Non-pigmented ciliary epithelial cell (primary cell): ENCODE measurements around the gene EMD.

Experiments
- DNase-seq: peaks from one replicate; pipeline ENCODE4 v3.0.0-alpha.2; 2010; ENCODE audit warnings: low read depth

EMD gene

DNA sequence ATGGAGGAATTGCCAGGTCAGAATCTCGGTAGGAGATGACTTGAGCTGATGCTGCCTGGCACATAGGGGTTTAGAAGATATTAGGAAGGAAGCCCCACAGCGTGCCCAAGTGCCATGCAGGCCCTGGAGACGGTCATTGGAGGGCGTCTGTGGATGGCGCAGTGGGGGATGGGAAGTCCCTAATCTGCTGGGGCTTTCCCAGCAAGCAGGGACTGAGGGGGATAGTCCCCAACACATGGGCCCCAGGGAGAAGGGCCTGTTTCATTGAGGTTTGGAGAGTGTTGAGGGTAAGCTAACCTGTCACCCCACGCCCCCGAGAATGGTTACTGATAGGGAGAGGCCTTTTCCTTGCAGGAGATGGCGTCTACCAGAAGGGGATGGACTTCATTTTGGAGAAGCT is 40.1 kb downstream of the EMD start:
- DNase-seq, result no peak

DNA sequence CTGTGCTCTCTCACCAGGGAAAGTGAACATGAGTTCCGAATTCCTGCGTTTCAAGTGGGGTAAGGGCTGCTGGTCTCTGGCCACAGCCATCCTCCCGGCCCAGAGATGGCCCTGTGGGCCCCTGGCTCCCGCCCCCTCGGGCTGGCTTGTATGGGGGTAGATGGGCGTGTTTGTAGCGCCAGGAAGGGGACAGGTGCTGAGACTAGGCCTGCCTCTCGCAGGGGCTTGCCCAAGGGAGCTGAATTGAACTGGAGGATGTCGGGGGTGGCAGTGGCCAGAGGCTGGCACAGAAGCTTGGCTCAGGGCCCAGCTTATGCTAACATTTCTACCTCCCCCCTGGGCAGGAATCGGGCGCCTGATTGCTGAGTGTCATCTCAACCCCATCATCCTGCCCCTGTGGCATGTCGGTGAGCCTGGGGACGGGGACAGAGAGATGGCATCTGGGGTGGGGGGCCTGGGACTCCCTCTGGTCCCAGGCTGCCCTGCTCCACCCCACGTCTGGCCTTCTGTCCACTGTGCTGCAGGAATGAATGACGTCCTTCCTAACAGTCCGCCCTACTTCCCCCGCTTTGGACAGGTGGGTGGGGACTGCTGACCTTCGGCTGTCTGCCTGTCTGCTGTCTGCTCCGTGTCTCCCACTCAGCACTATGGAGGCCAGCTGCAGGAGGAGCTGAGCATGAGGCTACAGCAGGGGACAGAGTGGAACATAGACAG is 40.8 kb downstream of the EMD start:
- no peak for DNase-seq

DNA sequence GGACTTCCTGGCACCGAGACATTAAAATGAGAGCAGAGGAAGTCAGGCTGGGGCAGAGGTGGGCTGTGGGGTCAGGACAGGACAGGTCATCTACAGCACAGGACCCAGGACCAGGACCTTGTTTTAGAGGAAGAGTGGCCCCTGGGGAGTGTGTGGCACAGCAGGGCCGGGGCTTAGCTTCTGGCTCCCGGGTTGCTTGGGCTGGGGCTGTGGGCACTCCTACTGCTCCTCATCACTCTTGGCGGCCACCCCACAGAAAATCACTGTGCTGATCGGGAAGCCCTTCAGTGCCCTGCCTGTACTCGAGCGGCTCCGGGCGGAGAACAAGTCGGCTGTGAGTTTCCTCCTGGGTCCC is 41.3 kb downstream of the EMD start:
- no peak for DNase-seq

DNA sequence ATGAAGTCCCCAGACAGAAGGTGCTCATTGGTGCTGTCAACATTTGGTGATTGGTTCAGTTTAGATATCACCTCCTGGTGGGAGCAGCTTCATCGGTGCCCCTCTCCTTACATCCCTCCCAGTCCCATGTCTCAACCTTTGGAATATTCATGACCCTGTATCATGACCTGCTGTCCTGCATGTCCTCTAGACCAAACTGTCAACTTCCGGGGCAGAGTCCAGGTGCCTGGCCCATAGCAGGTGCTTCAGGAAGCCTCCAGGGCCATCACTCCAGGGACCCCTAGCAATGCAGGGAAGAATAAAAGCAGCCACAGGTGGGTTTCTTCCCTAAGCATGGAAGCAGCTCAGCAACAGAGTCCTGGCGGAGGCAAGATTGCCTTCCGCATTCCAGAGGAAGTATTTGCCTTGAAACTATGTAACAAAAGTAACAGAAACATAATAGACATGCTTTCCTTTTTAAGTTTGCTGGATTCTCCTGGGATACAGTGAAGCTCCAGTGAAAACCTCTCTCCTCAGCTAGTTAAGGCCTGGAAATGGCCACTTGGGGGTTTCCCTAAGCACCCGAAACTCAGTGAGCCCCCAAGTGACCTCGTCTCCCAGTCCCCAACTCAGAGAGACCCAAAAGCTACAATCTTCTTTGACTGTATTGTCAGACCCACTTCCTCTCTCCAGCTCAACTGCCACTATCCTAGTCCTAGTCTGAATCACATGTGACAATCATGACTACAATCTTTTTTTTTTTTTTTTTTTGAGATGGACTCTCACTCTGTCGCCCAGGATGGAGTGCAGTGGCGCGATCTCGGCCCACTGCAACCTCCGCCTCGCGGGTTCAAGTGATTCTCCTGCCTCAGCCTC is 48.0 kb downstream of the EMD start:
- no peak for DNase-seq

DNA sequence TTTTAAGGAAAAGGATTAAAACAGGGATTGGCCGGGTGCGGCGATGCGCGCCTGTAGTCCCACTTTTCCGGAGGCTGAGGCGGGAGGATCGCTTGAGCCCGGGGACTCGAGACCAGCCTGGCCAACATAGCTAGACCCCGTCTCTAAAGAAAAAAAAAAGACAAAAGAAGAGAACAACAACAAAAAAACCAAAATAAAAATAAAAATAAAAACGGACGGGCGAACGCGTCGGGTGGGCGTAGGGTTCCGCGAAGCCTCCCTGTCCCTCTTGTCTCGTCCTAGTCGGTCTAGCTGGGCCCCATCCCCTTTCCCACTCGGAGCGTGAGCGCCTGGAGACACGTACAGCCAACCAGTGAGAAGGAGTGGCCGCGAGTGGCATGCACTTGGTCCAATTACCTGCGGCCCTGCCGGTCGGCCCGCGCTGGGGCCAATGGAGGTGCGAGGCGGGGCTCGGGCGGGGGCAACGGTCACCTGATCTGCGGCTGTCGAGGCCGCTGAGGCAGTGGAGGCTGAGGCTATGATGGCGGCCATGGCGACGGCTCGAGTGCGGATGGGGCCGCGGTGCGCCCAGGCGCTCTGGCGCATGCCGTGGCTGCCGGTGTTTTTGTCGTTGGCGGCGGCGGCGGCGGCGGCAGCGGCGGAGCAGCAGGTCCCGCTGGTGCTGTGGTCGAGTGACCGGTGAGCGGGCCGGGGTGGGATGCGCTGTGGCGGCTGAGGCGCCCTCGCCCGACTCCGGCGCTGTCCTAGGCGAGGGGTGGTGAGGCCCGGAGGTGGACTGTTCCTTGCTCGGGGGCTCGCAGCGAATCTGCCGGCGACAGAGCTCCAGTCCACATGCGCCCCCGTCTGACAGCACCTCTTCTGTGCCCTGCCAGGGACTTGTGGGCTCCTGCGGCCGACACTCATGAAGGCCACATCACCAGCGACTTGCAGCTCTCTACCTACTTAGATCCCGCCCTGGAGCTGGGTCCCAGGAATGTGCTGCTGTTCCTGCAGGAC is 49.4 kb downstream of the EMD start, which contains the start of gene ATP6AP1:
Gene ATP6AP1 (plus strand): TSS at position 502 of the 996 bp plus-strand sequence. CDS start 16 bp downstream, at position 518.
- peak; percentile 67 for DNase-seq

DNA sequence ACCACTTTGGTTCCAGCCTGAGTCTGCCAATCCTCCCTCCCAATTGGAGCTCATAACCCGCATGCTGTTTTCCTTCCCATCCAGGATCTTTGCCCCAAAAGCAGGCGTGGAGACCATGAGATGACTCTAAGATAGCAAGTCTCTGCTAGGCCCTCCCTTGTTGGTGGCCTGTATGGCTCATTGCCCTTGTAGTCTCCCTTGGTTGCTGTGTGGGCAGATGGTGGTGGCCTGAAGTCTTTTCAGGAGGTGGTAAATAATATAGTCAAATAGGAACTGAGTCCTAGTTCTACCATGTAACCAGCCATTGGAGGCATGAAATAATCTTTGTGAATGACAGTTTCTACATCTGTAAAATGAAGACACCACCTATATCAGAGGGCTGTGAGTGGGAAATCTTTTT is 50.6 kb downstream of the EMD start:
- DNase-seq, result no peak

DNA sequence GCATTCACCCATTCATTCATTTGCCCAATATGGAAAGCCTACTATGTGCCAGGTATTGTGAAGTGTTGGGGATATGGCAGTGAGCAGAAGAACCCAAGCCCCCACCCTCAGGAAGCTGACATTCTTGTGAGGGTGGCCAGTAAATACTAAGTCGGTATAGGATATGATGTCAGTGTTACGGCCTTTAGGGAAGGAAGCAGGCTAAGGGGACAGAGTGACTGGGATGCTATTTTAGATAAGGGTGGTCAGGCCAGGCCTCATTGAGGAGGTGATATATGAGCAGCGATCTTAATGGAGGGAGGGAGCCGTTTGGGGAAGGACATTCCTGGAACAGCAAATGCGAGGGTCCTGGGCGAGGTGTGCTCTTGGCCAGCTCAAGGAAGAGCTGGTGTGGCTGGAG is 51.4 kb downstream of the EMD start:
- DNase-seq, result no peak

DNA sequence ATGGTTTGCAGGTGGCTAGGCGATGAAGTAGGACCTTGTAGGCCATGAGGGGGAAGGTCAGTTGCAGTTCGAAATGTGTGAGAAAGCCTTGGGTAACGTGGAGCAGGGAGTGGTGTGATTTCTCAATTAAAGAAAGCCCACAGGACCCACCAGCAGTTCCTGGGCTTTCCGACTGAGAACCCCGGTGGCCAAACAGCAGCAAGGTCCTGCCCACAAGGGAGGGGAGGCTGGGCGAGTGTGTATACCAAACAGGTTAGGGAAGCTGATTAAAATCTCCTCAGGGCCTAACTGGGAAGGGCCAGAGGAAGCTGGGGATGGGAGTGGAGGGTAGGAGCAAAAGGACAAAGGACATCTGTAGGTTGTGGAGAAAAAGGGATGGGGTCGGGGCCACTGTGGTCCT is 51.8 kb downstream of the EMD start:
- no peak for DNase-seq
